Astrocyte of the hippocampus (primary cell): ENCODE results near the gene KLF11.
A peak's percentile ranks its signal among the peaks of the same experiment; 100 is the strongest.

Experiments used
- DNase-seq: peaks from one replicate; pipeline ENCODE4 v3.0.0; 2011; ENCODE audit warnings: low read depth, low spot score

KLF11 gene

DNA sequence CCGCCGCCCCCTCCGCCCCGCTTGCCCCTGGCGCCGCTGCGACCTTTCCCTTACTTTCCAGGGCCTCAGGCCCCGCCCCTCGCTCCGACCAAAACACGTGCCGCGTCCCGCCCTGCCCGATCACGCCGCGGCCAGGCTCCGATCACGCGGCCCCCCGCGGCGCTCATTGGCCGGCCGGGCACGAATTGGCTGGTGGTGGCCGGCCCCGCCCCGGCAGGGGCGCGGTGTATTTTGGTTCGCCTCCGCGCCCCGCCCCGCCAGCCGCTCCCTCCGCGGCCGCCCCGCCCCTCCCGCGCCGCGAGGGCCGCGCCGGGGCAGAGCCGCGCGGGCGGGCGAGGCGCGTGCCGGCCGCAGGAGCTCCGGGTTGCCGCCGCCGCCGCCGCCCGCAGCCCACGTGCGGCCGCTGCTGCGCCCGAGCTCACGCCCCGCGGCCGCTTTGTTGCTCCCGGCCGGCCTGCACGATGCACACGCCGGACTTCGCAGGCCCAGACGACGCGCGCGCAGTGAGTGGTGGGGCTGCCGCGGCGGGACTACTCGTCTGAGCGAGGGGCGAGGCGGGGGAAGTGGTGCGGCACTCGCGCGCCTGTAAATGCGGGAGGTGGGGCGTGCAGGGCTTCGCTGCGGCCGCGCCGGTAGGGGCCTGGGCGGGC lies at the start of gene KLF11:
KLF11 (plus strand) TSS at position 295 of the 650 bp plus-strand sequence; CDS start at position 462, 167 bp downstream.
- DNase-seq, result peak; percentile 96

DNA sequence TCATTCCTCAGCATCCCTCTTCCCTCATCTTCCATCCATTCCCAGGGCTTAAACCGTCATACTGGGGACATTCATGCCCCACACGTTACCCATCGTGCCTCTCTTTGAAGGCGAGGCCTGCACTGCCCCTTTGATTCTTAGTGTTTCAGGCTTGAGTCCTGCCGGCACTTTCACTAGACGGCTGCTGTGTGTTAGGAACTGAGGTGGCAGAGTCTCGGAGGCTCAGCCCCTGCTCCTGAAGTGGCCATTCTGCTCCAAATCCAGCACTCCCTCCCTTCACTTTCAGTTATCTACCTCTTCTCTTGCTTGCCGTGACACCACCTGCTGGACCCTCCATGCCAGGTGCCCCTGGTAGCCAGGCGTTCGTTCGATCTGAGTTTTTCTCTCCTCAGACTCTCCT lies 48.9 kb upstream of the KLF11 start:
- no peak for DNase-seq

DNA sequence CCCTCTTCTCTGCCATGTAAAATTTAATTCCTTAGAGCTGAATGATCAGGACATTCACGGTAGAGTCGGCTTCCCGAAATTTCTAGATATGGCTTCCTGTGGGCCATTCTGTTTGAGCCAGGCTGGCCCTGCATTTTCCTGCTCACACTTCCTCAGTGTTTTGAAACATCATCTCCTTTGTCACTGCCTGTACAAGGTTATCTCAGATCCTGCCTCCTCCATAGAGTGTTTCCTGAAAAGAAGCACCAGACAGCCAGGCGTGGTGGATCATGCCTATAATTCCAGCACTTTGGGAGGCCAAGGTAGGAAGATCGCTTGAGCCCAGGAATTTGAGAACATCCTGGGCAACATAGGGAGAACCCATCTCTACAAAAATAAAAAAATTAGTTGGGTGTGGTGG lies 48.3 kb upstream of the KLF11 start:
- no peak for DNase-seq

DNA sequence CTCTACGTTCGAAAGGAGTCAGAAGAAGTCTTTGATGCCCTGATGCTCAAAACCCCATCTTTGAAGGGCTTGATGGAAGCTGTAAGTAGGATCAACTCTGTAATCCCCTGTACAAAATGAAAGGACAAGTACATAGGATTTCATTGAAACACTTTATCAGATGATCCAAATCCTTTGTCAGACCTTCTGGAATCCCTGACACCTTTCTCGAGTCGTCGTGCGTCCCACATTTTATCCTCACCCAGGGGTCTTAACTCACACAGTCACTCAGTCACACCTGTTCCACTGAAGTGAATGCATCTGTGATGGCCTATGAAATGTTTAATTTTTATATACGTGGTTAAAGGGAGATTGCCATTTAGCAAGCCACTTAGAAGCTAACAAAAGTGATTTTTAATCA lies 47.0 kb upstream of the KLF11 start:
- DNase-seq, result no peak

DNA sequence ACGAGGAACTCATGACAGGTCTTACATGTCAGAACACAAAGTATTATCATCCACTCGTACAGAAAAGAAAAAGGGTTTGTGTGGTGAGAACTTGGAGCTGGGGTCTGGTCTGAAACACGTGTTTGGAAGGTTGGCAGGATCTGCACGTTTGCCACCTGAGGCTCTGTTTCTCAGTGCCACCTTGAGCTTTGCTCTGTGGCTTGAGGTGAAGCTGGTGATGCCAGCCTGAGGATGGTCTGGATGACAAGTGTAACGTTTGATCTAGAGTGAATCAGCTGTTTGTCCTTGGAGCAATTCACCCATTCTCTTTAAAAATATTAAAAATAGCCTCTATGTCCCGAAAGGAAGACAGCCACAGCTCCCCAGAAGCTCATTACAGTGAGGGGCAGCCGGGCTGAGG lies 45.4 kb upstream of the KLF11 start:
- DNase-seq, result no peak

DNA sequence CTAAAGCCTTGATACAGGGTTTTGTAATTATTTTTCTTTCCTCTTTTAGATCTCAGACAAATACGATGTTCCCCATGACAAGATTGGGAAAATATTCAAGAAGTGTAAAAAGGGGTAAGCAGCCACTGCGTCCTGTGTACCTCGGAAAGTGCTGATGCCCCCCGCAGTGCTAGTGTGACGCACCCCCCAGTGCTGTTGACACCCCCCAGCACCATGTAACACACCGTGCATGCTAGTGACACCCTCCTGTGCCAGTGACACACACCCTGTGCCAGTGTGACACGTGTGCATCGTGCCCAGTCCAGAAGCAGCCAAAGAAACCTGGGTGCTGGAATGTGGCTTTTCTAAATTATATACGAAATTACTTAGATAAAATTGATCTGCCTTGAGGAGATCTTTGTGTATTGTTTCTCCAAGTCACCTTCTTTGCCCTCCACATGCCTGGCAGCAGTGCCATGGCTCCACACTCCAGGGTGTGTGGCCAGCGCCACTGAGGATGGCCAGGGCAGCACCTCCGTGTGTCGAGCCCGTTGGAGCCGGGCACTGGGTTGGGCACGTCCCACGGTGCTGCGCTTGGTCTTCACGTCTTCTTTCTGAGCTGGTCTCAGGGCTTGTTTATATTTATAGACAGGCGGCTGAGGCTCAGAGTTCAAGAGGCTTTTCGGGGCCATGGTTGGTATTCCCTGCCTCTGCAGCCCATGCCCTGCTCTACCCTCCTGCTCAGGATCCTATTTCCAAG lies 44.3 kb upstream of the KLF11 start:
- no peak for DNase-seq

DNA sequence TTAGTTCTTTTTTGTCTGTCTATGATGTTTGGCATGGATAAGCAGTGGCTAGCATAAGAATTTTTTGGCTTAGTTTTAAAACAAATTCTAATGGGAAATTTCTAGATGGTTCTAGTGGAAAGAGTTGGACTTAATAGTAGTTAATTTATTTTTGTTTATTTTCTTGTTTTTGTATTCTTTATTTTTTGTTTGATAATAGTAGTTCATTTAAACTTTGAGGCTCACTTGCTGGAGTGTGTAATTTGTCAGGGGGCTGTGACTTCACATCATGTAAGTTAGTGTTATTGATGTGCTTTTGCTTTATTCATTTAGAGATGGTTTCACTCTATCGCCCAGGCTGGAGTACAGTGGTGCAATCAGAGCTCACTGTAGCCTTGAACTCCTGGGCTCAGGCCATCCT lies 43.7 kb upstream of the KLF11 start:
- no peak for DNase-seq

DNA sequence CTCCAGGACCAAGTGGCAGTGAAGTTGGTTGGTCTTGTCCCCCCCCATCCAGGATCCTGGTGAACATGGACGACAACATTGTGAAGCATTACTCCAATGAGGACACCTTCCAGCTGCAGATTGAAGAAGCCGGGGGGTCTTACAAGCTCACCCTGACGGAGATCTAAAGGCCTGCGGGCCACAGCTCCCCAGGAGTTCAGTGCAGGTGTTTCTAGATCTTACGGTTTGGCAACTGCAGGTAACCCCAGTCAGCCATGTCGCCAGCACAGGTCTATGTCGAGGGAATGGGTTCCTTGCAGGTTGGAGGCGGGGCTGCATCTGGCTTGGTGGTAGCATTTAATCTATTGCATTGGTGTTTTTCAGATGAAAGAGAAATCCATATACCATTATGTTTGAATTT lies 42.8 kb upstream of the KLF11 start:
- DNase-seq, result no peak

DNA sequence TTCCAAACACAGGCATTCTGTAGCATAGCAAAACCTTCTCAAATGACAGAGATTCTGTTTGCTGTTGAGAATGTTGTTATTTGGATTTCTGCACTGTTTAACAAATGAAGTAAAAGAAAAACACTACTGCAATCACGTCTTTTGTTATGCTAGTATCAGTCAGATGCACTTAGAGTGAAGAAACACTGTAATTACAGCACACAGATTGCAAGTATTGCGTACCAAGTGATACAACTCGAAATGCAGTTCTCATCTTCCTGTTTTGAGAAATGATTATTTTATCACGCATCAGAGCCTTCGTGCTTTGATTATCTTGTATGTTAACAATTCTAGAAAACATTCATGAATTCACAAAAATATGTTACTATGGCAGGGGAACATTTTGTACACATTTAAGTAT lies 41.8 kb upstream of the KLF11 start:
- no peak for DNase-seq

DNA sequence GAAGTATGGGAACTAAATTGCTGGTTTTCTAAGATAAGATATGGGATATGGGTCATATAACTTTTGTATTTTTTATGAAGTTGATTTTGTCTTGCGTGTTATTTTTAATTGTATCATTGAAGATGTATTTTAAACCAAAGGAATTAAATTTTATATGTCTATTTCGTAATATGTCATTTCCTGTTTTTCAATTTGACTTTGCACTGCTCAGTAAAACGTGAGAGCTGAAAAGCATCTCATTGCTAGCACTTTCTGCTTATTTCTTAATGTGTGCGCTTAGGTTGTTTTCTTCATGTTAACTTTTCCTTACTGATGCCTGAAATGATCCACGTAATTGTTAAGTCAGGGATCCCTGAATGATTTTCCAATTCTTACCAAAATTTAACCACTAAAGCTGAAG lies 41.2 kb upstream of the KLF11 start:
- DNase-seq, result no peak

- no peak for DNase-seq
These were observed 40.7 kb upstream of the KLF11 start for GRCh38 chr2:10002681-10003080.

- DNase-seq, result no peak
These were observed 39.9 kb upstream of the KLF11 start for GRCh38 chr2:10003206-10004125.

GRCh38 chr2:10004401-10004800 lies 38.9 kb upstream of the KLF11 start:
- no peak for DNase-seq

GRCh38 chr2:10004836-10005235 lies 38.5 kb upstream of the KLF11 start:
- no peak for DNase-seq

- DNase-seq, result no peak
These were observed 37.7 kb upstream of the KLF11 start for GRCh38 chr2:10005461-10006235.

- peak; percentile 50 for DNase-seq
These were observed 36.9 kb upstream of the KLF11 start for GRCh38 chr2:10006236-10007161.

DNA sequence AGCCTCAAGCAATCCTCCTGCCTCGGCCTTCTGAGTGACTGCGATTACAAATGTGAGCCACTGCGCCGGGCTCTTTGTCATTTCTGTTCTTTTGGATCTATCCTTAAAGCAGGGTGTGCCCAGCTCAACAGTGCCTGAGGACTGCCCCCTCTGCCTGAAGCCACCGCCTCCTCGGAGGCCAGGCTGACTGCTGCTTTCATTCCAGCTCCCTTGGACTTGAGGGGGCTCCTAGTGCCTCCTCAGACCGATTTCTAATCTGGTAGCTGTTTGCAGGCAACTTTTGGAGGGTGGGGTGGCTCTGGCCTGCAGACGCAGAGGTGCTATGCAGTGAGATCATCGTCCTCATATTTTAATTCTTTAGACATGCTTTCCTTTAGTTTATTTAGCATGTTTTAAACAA lies 35.9 kb upstream of the KLF11 start:
- no peak for DNase-seq

DNA sequence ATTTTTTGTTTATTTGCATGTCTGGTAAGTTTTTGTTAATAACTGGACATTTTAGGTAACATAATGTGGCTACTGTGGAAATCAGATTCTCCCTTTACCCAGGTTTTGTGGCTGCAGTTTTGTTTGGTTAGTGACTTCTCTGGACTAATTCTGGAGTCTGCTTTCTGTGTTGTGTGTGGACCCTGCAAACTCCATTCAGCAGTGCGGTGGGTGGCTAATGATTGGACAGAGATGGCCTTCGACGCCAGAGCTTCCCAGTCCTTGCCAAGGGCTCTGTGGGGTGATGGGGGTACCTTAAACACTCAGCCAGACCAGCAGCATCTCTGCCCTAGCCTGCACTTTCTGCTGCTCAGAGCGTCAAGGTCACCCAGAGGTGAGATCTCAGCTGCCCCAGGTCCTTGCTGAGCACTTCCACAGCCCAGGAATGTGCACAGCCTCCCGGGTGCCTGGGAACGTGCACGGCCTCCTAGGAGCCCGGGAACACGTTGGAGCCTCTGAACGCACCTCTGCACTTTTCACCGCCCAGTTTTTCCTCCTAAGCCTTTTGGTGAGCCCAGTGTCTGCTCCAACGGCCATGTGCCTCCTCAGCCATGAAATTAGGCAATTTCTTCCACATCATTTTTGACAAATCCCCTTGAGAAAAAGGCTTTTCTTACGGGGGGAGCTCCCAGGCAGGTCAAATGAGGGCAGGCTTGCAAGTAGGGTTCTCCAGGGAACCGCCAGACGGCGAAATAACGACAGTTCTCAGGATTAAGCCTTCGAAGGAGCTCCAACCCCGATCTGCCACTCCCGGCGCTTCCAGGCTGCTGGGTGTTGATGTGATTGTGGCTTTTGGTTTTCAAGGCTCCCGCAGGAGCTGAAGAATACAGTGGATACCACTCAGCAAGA lies 35.2 kb upstream of the KLF11 start:
- DNase-seq, result peak; percentile 60

GRCh38 chr2:10008809-10009176 lies 34.6 kb upstream of the KLF11 start:
- DNase-seq, result no peak
